ENCODE results near the gene NPAS4.

DNA sequence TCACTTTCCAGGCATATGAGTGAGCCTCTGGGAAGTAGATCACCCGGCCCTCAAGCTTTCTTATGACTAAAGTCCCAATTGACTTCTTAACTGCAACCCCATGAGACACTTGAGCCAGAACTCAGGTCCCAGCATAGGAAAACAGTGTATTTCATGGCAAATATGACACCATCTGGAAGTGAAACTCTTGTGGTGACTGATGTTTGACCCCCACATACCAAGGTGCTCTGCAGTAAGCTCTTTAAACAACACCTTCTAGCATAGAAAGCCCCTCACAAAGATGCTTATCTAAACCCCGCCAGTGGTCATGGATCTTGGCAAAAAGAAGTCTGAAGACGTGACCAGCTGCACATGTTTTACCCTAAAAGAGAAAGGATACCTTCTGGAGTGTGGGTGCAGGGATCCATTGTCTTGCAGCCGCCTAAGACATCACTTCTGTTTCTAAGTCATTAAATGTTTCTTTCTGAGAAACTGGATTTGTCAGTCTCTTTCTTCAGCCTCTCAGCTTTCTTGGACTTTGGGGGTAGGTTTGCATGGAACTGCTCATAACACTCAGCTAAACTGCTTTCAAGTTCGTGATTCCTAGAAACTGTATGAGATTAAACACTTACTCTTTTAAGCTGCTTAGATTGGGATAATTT is 38.4 kb downstream of the NPAS4 start:
- TF ChIP-seq EZH2 (IDR thresholded peaks at IDR 0.05; ENCODE audit: insufficient read depth, poor library complexity, severe bottlenecking) = no peak
- TF ChIP-seq EZH2phosphoT487 (IDR thresholded peaks at IDR 0.05; ENCODE audit: insufficient read depth, low read depth) = no peak
